Coronary artery (tissue), 2 donors: ENCODE measurements around the gene FSTL4.

Experiments used
- DNase-seq: peaks from one replicate; pipeline ENCODE4 v3.0.0-alpha.2; 2017; ENCODE audit warnings: low spot score
- H3K27ac ChIP-seq, 2 donors: fragments of 200-600 bp; sonication (generic); one replicate each; pipeline ENCODE4 v1.5.1; 2016 to 2019
- H3K4me3 ChIP-seq: fragments of 200-600 bp; sonication (generic); 2 replicates; pipeline ENCODE4 v1.5.1; 2016; ENCODE audit warnings: mild to moderate bottlenecking, moderate library complexity
- CTCF ChIP-seq: fragments of 200-600 bp; sonication (generic); IDR thresholded peaks from one replicate; pipeline ENCODE4 v1.5.1; 2019; ENCODE audit warnings: antibody characterized with exemption

Gene FSTL4

DNA sequence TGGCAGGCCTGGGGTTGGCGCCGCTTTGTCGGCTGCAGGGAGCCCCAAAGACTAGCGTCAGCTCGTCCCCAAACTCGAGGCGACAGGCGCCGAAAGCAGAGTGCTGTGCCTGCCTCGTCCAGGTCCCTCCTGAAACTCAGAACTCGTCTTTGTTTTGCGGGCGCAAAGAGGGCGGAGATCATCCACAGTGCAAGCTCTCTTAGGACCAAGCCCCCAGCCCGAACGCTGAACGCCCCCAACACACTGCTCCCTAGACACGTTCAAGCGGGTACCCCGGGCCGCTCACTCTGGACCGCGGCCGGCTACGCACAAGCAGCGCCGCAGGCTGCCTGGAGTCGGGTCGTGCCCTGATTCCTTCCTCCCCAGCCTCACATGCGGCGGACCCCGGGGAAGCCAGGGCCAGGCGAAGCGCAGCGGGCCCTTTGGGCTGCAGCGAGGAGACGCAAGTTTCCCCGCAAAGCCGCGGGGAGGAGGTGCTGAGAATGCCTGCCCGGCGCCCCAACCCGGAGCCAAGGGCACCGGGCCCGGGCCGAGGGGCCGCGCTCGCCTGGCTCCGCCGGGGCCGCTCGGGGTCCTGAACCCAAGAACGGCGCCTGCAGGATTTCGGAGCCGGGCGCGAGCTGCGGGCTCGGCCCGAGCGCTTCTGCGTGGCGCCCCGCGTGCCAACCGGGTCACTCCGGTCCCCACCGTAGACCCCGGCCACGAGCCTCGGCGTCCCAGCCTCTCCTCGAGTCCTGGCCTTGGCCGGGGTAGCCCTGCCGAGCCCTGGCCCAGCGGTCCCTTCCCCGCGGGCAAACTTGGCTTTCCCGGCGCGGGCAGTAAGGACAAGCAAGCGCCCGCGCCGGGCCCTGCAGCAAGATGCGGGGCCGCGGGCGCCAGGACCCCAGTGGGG, 738 bp downstream of the FSTL4 start:
- TF ChIP-seq CTCF: no peak
- Histone ChIP-seq H3K4me3 (peak overlapping the region; percentile 60), H3K27ac (no peak overlapping the region)
- no peak for DNase-seq

GRCh38 chr5:133610489-133611356, 1.6 kb downstream of the FSTL4 start:
- Histone ChIP-seq H3K4me3 (peak overlapping the region; percentile 60), H3K27ac (no peak overlapping the region)
- peak; percentile 42 for TF ChIP-seq CTCF
- no peak for DNase-seq

GRCh38 chr5:133607451-133607850, 4.9 kb downstream of the FSTL4 start:
- no peak for TF ChIP-seq CTCF
- no peak for DNase-seq
- Histone ChIP-seq H3K4me3 (no peak overlapping the region), H3K27ac (no peak overlapping the region)

GRCh38 chr5:133606835-133607234, 5.5 kb downstream of the FSTL4 start:
- TF ChIP-seq CTCF: no peak
- H3K4me3 ChIP-seq: no peak overlapping the region
- no peak overlapping the region for H3K27ac ChIP-seq
- DNase-seq: no peak

- Histone ChIP-seq H3K4me3 (no peak overlapping the region), H3K27ac (no peak overlapping the region)
- no peak for TF ChIP-seq CTCF
- no peak for DNase-seq
These were observed 7.0 kb downstream of the FSTL4 start for GRCh38 chr5:133605323-133605722.

DNA sequence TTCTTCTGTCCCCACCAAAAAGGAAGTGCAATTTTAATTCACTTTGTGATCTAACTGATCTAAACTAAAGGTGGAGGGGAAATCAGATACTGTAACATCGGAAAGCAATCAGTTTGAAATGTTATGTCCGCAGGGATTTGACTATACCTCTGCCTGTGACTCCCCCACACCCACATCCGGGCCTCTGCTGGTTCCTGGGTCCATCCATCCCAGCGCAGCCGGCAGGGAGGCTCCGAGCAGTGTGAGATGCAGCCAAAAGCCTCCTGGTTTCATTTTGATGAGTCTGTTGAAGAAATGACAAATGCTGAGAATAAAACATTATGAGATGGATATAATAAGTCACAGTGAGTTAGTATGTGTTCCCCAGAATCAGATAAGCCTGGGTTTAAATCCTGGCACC, 8.6 kb downstream of the FSTL4 start:
- no peak for TF ChIP-seq CTCF
- no peak overlapping the region for H3K27ac ChIP-seq
- DNase-seq: no peak
- no peak overlapping the region for H3K4me3 ChIP-seq
